ENCODE results near the gene TADA2A.

Gene TADA2A, protein sequence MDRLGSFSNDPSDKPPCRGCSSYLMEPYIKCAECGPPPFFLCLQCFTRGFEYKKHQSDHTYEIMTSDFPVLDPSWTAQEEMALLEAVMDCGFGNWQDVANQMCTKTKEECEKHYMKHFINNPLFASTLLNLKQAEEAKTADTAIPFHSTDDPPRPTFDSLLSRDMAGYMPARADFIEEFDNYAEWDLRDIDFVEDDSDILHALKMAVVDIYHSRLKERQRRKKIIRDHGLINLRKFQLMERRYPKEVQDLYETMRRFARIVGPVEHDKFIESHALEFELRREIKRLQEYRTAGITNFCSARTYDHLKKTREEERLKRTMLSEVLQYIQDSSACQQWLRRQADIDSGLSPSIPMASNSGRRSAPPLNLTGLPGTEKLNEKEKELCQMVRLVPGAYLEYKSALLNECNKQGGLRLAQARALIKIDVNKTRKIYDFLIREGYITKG

DNA sequence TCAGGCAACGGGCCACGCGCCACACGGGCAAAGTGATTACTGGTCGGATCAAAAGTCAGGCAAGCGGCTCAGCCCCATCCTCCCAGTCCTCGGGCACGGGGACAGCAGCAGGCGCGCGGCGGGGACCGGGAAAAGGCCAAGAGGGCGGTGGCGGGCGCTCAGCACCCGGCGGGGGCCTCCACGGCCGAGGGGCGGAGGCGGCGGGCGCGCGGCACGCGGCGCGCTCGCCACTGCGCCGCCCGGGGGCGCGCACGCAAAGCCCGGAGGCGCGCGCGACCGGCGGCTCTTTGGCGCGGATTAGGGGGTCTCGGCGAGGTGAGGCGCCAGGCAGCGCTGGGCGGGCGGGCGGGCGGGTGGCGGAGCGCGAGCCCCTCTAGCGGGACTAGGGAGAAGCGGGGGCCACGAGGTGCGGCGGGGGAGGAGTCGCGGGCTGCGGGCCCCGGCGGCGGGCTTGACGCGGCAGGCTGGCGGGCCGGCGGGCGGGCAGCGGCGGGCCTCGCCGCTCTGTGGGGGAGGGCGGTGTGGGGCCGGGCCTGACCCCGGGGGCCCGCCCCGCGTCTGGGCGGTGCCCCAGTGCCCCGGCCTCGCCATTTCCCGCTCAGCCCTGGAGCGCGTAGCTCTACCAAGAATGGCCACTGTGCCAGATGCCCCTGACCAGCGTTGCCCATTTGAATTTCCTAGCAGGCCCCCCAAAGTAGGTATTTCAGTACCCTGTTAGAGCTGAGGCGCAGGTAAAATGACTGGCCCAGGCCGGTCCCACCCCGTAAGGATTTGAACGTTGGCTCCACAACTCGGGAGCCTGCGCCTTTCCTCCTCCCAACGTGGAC is at the start of gene TADA2A, which contains the start of gene ACACA:
TADA2A (plus strand) TSS at position 252 of the 827 bp plus-strand sequence. CDS start 4,480 bp downstream, outside the sequence.
ACACA (minus strand) TSS at position 202 of the 827 bp plus-strand sequence. CDS start 537 bp downstream, outside the sequence.
- DNase-seq (ENCODE audit: low read depth in 2 of 3, low spot score in 2 of 3) = peak; percentile 58 to 77 (median 65)

DNA sequence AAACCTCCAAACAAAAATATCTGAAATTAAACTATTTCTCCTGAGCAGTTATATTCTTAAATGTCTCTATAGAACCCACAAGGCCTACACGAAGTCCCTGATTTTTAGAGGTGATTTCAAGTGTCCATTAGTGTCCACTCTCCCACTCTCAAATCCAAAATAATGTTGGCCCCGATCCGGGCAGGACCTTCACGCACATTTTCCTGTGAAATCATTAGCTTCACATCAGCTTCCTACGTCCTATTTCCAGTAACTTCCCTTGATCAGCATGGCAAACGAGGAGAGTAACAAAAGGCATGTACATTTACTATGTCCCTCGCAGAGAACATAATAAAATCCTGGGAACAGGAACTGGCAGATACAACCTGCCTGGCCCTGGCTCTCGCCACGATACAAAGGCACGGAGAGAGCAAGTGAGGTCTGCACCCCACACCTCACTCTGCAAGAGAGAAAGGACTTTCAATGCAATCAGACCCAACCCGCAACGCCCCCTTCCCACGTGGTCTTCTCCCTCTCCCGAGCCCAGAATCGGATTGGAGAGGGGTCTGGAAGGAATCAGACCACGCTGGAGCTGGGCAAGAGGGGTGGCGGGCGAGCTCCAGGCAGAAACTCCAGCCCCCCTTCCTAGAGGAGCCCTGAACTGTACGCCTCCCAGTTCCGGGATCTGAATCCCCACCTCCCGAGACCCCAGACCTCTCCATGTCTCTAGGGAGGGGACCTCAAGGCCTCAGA is 48.4 kb upstream of the TADA2A start:
- DNase-seq (ENCODE audit: low read depth in 2 of 3, low spot score in 2 of 3) = peak in 2 of 3 experiments; percentile 14

DNA sequence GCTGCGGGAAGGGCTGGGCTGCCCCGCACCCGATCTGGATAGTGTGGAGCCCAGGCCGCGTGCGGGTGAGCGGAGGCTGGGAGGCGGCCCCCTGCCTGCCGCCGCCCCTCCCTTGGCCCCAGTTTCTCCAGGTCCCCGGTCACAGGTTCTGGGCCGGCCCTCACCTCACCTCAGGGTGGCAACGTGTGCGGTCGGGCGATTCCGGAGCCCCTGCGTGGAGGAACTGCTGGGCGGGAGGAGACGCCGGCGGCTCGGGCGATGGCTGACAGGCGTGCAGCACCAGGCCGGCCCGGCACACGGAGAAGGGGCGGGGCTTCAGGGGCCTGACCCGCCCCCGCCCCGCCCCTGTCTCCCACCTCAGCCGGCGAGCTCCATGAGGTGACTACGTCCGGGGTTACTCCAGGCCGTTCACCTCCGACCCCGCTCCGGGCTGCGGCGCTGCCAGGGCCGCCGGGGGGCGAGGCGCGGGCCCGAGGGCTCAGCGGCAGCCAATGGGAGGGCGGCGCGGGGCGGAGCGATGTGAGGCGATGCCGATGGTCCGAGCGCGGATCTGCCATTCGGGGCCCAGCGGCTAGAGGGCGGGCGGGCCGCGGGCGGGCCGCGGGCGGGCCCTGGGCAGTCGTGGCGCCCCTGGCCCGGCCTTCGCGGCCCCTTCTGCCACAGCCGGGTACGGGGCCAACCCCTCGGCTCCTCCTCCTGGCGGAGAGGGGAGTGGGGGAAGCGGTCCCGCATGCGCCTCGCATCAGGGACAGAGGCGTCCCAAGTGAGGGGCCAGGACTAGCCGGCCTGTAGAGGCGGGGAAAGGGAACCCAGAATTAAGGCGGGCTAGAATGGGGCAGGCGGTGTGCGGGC is 47.6 kb upstream of the TADA2A start:
- peak; percentile 78 to 90 (median 81) for DNase-seq (ENCODE audit: low read depth in 2 of 3, low spot score in 2 of 3)

DNA sequence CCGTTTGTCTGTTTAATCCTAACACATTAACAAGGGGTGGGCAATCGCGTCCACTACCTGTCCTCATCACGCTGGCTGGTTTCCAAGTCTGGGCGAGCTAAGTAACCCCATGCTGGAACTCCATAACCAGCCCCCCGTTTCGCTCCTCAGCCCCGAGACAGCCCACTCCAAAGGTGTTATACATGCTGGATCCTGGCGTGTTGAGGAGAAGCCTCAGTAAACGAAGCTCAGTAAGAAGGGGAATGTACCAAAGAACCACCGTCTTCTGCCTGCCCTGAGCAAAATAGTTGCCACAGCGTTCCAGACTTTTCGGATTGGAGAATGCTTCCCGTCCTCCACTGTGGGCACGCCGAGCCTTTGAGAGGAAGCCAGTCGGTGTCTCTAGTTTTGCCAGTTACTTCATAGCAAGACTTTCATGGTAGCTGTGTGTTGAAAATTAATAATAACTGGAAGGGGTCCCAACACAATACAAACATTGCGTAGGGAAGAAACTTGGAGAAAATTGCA is 47.0 kb upstream of the TADA2A start:
- no peak for DNase-seq (ENCODE audit: low read depth in 2 of 3, low spot score in 2 of 3)

DNA sequence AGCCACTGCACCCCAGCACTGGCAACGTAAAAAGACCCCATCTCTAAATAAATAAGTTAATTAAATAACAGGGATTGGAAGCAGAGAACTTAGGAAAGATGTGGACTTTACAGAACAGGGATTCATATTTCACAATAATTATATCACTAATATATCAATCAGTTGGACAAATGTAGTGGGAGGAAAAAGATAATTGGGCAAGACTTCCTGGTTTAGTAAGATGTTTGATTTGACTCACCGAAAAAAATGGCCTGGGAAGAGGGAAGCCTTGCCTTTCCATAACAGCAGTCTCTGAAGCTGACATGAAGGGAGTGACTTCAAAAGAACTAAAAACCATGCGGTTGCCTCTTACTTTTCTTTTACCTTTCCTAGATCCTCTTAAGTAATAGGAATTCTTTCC is 46.1 kb upstream of the TADA2A start:
- DNase-seq (ENCODE audit: low read depth in 2 of 3, low spot score in 2 of 3) = no peak

DNA sequence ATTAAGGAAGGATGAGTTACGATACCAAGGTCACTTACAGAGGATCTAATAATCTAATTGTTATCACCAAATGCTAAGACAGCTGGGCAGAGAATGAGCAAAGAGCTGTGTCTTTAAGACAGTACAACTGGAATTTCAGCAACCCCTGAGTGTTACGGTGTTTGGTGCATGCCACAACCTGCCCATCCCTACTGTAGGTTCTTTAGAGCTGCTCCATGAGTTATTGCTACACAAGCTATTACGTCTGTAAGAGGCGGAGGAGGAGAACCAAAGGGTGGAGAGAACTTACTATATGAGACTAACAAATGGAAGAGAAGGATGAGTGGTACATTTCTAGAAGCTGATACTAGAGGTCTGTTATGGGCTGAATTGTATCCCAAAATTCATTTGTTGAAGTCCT is 45.1 kb upstream of the TADA2A start:
- DNase-seq (ENCODE audit: low read depth in 2 of 3, low spot score in 2 of 3) = no peak

DNA sequence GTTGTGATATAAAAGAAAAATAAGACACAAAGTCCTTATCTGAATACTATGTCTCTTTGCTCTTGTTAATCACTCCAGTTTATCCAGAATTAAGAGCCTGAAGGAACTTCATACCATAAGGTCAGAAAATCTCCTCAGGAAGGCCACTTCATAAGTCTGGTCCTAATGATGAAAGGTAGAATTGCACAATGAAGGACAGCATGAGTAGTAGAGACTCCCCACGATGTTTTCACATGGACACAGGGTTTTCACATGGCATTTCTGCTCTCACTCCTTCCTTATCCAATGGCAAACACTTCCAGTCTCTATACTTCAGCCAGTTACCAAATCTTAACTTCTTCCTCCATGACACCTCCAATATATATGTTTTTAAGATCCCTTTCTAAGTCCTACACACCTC is 41.1 kb upstream of the TADA2A start:
- no peak for DNase-seq (ENCODE audit: low read depth in 2 of 3, low spot score in 2 of 3)

DNA sequence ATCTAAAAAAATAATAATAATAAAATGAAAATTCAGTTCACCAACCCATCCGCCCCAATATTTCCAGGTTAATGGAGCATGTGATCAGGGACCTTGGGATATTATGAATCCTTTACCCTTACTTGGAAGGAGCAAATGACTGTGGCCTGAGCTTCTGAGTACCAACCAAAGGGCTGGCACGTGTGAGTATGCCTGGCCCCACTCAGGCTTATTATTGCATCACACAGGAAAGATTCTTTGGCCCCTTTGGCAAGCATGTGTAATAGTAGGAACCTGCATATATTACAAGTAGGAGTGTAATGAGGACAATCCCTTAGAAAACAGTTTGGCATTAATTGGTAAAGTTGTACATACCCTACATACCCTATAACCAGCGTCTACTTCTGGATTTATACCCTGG is 38.1 kb upstream of the TADA2A start:
- no peak for DNase-seq (ENCODE audit: low read depth in 2 of 3, low spot score in 2 of 3)

DNA sequence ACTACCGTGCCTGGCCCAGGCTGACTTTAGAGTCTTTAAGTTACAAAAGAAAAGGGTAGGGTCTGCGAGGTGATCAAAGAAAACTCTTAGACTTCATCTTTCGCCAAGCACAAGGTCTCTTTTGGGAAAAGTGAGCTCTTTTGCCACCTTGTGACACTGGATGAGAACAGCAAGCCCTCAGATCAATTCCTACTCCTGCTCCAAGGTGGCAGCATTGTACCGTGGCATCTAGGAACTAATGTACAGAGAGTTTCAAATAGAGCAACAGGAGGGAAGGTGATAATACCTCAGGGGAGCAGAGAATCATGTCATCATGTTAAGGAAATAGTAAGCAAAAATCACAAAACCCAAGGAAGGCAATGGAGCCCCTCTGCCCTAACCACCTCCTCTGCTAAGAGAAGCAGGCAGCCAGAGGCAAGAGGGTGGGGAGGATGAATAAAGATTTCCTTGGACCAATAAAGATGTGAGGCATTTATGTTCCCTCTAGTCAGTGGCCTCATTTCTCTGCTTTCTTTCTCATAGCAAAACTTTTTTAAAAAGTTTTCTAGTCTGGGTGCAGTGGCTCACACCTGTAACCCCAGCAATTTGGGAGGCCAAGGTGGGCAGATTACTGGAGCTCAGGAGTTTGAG is 33.0 kb upstream of the TADA2A start:
- peak in 2 of 3 experiments; percentile 10 to 23 for DNase-seq (ENCODE audit: low read depth in 2 of 3, low spot score in 2 of 3)

DNA sequence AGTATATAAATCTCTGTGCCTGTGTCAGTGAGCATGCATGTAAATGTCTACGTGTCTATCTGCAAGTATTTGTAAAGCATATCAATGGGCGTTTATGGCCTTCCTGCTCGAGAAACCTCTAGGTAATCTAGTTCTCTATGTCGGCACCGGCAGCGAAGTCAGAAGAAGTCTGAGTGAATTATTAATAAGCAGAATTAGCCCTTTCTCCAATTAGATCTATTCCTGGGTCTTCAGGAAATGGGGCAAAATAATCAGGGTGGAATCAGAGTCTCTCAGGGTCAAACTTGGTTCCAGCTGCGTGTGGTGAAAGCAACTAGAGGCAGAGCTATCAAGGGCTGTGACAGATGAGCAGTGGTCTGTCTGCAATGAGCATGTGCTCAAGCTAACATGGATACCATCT is 31.0 kb upstream of the TADA2A start, which contains the start of gene C17orf78:
C17orf78 (plus strand) TSS at position 280 of the 400 bp plus-strand sequence; CDS start at position 388, 108 bp downstream.
- DNase-seq (ENCODE audit: low read depth in 2 of 3, low spot score in 2 of 3) = no peak

DNA sequence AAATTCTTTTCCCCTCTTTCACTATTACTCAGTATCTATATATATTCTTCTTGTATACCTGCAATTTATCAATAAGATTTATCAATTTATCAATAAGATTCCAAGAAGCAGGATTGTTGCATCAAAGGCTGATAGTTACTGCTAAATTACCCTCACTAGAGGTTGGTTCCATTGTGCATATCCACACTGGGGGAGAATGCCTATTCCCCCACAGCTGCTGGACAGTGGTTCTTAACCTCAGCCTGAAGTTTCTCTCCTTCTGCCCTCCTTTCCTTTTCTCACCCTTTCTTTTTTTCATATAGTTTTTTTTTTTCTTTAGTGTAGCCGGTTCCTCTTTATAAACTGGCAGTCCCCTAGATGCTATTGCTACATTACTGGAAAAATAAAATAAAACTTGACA is 24.6 kb upstream of the TADA2A start:
- no peak for DNase-seq (ENCODE audit: low read depth in 2 of 3, low spot score in 2 of 3)

DNA sequence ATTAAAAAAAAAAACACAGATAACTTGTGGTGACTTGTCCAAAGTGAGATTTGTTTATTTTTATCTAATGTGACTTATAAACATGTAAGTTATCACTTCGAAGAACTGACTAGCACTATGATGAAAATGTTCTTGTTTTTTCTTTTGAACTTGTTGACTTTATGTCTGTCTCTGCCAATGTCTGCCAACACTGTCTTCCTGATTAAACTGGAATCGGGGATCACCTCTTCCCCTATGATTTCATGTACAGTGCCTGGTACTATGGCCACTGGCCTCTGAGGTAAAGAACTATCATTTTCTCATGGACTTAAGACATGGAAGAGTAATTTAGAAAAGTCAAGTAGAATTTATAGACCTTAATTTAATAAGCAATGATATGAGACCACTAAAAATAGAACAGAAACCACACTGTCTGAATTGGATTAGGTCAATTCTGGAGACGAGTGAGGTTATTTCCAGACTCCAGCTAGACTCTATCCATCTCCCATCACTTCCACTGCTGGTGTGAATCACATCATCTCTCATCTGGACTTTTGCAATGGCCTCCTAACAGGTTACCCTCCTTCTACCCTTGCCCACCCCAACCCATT is 22.0 kb upstream of the TADA2A start:
- DNase-seq (ENCODE audit: low read depth in 2 of 3, low spot score in 2 of 3) = no peak

DNA sequence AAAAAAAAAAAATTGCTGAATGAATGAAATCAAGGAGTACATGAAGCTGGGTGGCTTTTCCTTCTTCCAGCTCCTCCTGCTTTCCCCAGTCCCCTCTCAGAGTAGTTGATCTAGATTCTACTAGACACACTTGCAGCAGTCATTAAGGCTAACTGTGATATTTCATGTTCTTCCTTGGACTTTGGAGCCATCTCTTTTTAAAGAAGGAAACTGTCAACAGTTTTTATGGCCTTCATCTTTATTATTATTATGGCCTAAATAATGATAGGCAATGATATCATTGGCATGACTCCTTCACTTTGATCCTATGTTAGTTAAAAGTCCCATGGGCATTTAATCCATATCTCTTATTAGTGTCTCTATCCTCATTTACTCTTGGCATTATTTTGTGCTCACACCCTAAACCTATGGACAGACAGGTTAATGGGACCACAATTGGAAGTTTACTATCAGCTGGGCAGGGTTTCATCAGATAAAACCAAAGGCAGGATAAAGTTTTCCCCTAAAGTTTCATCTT is 21.2 kb upstream of the TADA2A start:
- DNase-seq (ENCODE audit: low read depth in 2 of 3, low spot score in 2 of 3) = no peak

DNA sequence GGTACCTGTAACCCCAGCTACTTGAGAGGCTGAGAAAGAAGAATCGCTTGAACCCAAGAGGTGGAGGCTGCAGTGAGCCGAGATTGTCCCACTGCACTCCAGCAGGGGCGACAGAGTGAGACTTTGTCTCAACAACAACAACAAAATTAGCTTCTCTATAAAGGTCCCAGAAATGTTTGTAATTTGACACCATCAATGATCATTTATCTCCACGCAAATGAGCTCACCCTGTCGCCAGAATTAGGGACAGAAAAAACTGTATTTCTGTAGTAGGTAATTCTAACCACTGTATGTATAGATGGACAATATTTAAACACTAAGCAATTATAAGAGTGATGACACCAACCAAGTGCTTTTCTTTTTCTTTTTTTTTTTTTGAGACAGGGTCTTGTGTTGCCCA is 20.2 kb upstream of the TADA2A start:
- DNase-seq (ENCODE audit: low read depth in 2 of 3, low spot score in 2 of 3) = no peak

DNA sequence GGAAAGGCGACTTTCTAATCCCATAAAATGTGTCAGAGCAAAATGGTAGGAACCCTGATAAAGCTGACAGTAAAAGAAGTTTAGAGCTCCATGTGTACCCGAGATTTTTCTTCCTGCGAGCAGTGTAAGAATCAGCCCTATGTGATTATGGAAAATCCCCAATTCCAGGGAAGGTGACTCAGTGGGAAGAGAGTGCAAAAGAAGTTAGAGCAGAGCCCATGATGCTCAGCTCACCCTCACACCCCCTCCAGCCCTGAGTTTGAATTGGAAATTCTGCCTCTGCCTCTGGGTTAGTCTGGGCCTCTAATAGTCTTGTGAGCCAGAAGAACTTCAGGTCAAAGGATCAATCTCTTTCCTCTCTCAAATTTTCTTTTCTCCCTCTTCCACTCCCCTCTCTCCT is 18.4 kb upstream of the TADA2A start:
- no peak for DNase-seq (ENCODE audit: low read depth in 2 of 3, low spot score in 2 of 3)

DNA sequence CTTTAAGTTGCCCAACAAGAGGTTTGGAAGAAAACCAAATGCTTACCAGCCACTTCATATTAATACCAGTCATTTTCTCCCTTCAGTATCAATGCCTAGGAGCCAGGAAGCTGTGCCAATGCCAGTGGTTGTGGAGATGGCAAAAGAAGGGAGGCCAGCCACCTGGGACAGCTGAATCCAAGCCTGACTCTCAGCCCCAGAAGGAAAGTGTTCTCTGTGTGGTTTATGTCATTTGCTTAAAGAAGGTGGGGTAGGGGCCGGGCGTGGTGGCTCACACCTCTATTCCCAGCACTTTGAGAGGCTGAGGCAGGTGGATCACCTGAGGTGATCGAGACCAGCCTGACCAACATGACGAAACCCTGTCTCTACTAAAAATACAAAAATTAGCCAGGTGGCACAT is 17.5 kb upstream of the TADA2A start:
- DNase-seq (ENCODE audit: low read depth in 2 of 3, low spot score in 2 of 3) = no peak

DNA sequence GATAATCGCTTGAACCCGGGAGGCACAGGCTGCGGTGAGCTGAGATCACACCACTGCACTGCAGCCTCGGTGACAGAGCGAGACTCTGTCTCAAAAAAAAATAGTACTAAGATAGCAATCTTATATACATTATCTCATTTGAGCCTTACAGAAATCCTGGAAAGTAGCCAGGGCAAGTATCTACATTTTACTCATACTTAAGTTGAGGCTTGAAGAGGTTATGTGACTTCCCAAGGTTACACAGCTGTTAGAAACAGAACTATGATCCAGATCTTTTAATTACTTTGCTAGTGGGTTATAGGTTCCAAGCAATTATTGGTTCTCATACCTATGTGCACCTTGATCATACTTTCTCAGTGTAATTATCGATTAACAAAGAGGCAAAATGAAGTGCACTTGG is 15.5 kb upstream of the TADA2A start:
- no peak for DNase-seq (ENCODE audit: low read depth in 2 of 3, low spot score in 2 of 3)

DNA sequence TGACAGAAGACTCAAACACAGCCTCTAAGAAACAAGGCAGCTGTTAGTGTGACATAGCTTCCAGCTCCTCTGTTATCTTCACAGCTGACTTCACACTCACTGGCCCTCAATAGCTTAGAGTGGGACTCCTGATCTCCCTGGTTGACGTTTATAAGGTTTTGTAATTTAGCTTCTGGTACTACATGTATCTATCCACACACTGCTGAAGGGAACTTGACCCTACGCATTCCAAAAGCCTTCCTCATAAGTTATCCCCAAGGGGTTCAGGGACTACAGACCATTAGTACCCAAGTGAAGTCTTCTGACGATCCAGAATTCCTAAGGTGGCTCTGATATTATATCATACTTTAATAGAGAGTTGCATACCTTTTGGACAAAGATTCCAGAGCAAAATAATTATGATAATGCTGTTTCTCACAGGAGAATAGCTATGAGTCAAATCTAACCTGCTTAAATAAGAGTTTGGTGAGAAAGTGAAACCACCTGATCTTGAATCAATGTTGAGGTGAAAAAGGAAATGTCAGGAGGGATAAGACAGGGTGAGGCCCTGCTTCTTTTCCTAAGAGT is 14.6 kb upstream of the TADA2A start:
- DNase-seq (ENCODE audit: low read depth in 2 of 3, low spot score in 2 of 3) = no peak

DNA sequence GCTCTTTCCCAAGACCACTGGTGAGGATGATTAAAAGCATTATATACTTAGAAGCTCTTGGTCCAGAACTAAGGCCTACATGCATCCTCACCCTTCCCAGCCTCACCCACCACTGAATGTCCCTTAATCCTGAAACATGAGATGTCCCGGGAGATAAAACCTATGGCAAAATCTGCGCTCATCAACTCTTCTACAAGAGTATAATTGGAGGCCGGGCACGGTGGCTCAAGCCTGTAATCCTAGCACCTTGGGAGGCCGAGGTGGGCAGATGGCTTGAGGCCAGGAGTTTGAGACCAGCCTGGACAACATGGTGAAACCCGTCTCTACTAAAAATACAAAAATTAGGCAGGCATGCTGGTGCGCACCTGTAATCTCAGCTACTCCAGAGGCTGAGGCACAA is 13.3 kb upstream of the TADA2A start:
- DNase-seq (ENCODE audit: low read depth in 2 of 3, low spot score in 2 of 3) = no peak

All from activated CD8-positive, alpha-beta memory T cell treated with anti-CD3 and anti-CD28 coated beads for 48 hours (primary cell).